Effector memory CD4-positive, alpha-beta T cell (primary cell): ENCODE data around the gene ARMC2.
"Not testable (repeated sequence)": the region's sequence is repeated elsewhere in the genome, so short reads cannot be mapped to it uniquely, and the experiment has no call there.

Source experiments
- DNase-seq, 3 donors: peaks; one replicate each; pipeline ENCODE4 v3.0.0-alpha.2; 2020
- H3K27ac ChIP-seq: 2 replicates; pipeline ENCODE4 v1.7.0; 2013; ENCODE audit warnings: mild to moderate bottlenecking, low read length, moderate library complexity; ENCODE audit not compliant: insufficient read depth, poor library complexity, severe bottlenecking
- H3K27me3 ChIP-seq: replicated peaks from 2 replicates; pipeline ENCODE4 v1.7.0; 2013; ENCODE audit warnings: mild to moderate bottlenecking, low read length; ENCODE audit not compliant: insufficient read depth, control insufficient read depth, poor library complexity, severe bottlenecking
- H3K36me3 ChIP-seq: 2 replicates; pipeline ENCODE4 v1.7.0; 2013; ENCODE audit warnings: mild to moderate bottlenecking, low read length, moderate library complexity; ENCODE audit not compliant: control insufficient read depth, insufficient read depth
- H3K4me1 ChIP-seq: 2 replicates; pipeline ENCODE4 v1.7.0; 2013; ENCODE audit warnings: low read length, mild to moderate bottlenecking; ENCODE audit not compliant: control insufficient read depth, insufficient read depth, poor library complexity, severe bottlenecking
- H3K4me3 ChIP-seq: 2 replicates; pipeline ENCODE4 v1.7.0; 2013; ENCODE audit warnings: low read length, low read depth, mild to moderate bottlenecking; ENCODE audit not compliant: insufficient read depth, poor library complexity, severe bottlenecking
- H3K9me3 ChIP-seq: 2 replicates; pipeline ENCODE4 v1.7.0; 2013; ENCODE audit warnings: mild to moderate bottlenecking, low read length, moderate library complexity; ENCODE audit not compliant: control insufficient read depth

Gene ARMC2

GRCh38 chr6:108974201-108974600 lies 126.0 kb downstream of the ARMC2 start:
- Histone ChIP-seq H3K4me1 (no peaks in the 10 kb centered on the region), H3K9me3 (no peaks in the 10 kb centered on the region), H3K27ac (no peak overlapping the region)

GRCh38 chr6:108978638-108979037 lies 130.4 kb downstream of the ARMC2 start:
- not testable (repeated sequence) for H3K9me3 ChIP-seq, H3K36me3 ChIP-seq, H3K4me1 ChIP-seq, H3K27ac ChIP-seq, H3K4me3 ChIP-seq, DNase-seq, H3K27me3 ChIP-seq

More at GRCh38 chr6:108974201-108974600, 126.0 kb downstream of the ARMC2 start:
- no peaks in the 10 kb centered on the region for H3K36me3 ChIP-seq
- H3K4me3 ChIP-seq = no peak overlapping the region
- DNase-seq = no peak
- no peaks in the 10 kb centered on the region for H3K27me3 ChIP-seq

GRCh38 chr6:108982154-108983113 lies 134.2 kb downstream of the ARMC2 start:
- DNase-seq = no peak
- Histone ChIP-seq H3K36me3 (peaks cover 10% of the 10 kb centered on the region), H3K27me3 (no peaks in the 10 kb centered on the region), H3K4me3 (no peak overlapping the region), H3K27ac (no peak overlapping the region), H3K9me3 (peaks cover 6% of the 10 kb centered on the region), H3K4me1 (no peaks in the 10 kb centered on the region)

GRCh38 chr6:108983151-108983550 lies 134.9 kb downstream of the ARMC2 start:
- DNase-seq = no peak
- Histone ChIP-seq H3K27ac (no peak overlapping the region), H3K4me1 (no peaks in the 10 kb centered on the region), H3K36me3 (peaks cover 17% of the 10 kb centered on the region), H3K27me3 (no peaks in the 10 kb centered on the region), H3K9me3 (peaks cover 6% of the 10 kb centered on the region), H3K4me3 (no peak overlapping the region)

- Histone ChIP-seq H3K4me1 (no peaks in the 10 kb centered on the region), H3K36me3 (peaks cover 35% of the 10 kb centered on the region)
These were observed 137.1 kb downstream of the ARMC2 start for GRCh38 chr6:108985301-108985700.

GRCh38 chr6:108987156-108987555 lies 138.9 kb downstream of the ARMC2 start:
- H3K4me1 ChIP-seq = no peaks in the 10 kb centered on the region
- no peak overlapping the region for H3K4me3 ChIP-seq
- no peaks in the 10 kb centered on the region for H3K9me3 ChIP-seq
- no peaks in the 10 kb centered on the region for H3K27me3 ChIP-seq
- no peak overlapping the region for H3K27ac ChIP-seq
- H3K36me3 ChIP-seq = peaks cover 51% of the 10 kb centered on the region
- no peak for DNase-seq

More at GRCh38 chr6:108985301-108985700, 137.1 kb downstream of the ARMC2 start:
- no peak for DNase-seq
- H3K27ac ChIP-seq = no peak overlapping the region
- H3K9me3 ChIP-seq = peaks cover 6% of the 10 kb centered on the region
- H3K4me3 ChIP-seq = no peak overlapping the region
- H3K27me3 ChIP-seq = no peaks in the 10 kb centered on the region

- no peak for DNase-seq
- Histone ChIP-seq H3K9me3 (no peaks in the 10 kb centered on the region), H3K4me1 (no peaks in the 10 kb centered on the region), H3K27me3 (no peaks in the 10 kb centered on the region), H3K36me3 (peaks cover 57% of the 10 kb centered on the region), H3K4me3 (no peak overlapping the region), H3K27ac (no peak overlapping the region)
These were observed 140.1 kb downstream of the ARMC2 start for GRCh38 chr6:108988296-108988695.

GRCh38 chr6:108988765-108989164 lies 140.5 kb downstream of the ARMC2 start:
- Histone ChIP-seq H3K4me3 (no peak overlapping the region), H3K27ac (no peak overlapping the region), H3K4me1 (no peaks in the 10 kb centered on the region), H3K27me3 (no peaks in the 10 kb centered on the region), H3K36me3 (peaks cover 59% of the 10 kb centered on the region), H3K9me3 (no peaks in the 10 kb centered on the region)
- no peak for DNase-seq

GRCh38 chr6:108989700-108990099 lies 141.5 kb downstream of the ARMC2 start:
- DNase-seq = no peak
- H3K27ac ChIP-seq = no peak overlapping the region
- H3K27me3 ChIP-seq = no peaks in the 10 kb centered on the region
- H3K4me1 ChIP-seq = no peaks in the 10 kb centered on the region
- peaks cover 65% of the 10 kb centered on the region for H3K36me3 ChIP-seq
- H3K9me3 ChIP-seq = no peaks in the 10 kb centered on the region
- no peak overlapping the region for H3K4me3 ChIP-seq

- H3K4me3 ChIP-seq = no peak overlapping the region
- H3K27ac ChIP-seq = no peak overlapping the region
- H3K4me1 ChIP-seq = no peaks in the 10 kb centered on the region
- H3K36me3 ChIP-seq = peaks cover 64% of the 10 kb centered on the region
- H3K9me3 ChIP-seq = no peaks in the 10 kb centered on the region
- DNase-seq = no peak
- H3K27me3 ChIP-seq = no peaks in the 10 kb centered on the region
These were observed 145.7 kb downstream of the ARMC2 start for GRCh38 chr6:108993876-108994275.
